Activated T-helper 1 cell treated with Interleukin-2 at 50 U/mL for 16 hours (primary cell): ENCODE results near the gene SLC9C1.

ENCODE experiments used
- DNase-seq: peaks from one replicate; pipeline ENCODE4 v3.0.0-alpha.2; 2020; ENCODE audit warnings: low read depth

Gene SLC9C1

DNA sequence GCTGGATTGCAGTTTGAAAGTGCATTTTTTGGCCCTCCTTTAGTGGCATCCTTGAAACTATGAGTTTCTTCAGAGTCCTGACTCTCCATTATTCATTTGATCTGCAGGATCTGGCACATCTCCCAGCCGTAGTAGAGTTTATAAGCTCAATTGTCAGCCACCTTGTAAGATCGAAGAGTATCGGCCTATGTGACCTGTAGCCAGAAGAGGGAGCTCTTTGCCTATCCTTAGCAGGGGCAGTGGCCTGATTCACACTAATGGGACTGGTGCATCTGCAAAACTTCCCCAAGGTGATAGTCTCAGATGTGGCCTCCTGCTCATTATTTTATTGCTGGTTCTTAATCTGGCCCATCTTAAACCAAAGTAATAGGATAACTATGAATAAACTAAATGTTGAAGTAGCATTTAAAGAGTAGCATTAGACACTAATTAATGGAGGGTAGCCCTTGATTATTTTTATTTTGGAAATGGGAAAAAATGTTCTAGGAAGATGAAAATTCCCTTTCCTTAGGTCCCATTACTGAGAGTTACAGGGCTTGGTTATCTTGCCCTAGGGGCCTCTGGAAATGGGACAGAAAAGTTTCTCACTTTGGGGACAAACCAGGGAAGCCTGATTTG, 182.1 kb downstream of the SLC9C1 start:
- peak; percentile 33 for DNase-seq

DNA sequence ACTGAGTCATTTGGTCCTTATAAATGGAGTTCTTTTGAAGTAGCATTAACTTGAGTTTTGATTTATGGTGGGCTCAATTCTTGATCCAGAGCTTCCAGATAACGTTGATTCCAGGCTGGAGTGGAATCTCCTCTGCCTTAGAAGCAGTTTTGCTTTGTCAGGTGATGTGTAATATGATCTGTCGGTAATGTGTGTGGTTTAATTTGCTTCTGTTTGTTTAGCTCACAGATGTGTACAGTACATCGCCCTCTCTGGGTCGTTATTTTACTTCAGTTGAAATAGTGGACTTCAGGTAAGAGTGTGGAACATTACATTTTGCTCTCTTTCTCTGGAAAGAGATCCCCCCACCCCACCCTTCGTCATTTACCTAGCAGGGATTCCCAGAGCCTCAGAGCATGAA, 184.7 kb downstream of the SLC9C1 start:
- DNase-seq, result no peak

DNA sequence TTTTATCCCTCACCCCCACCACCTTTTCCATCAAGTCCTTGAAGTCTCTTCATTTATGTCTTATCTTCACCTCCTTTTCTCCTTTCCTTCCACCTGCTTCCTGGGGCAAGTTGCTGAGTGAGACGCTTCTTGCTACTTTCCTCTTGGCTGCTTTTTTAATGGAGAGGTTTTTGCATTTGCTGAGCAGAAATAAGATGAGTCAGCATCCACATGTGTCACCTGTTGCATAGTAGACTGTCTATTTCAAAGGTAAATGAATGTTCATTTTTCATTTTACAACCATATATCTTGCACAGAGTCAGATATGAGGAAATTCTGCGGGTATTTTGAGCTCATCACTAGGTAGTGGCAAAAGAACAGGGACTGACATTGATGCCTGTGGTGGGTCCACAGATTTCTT, 189.2 kb downstream of the SLC9C1 start:
- DNase-seq, result no peak

DNA sequence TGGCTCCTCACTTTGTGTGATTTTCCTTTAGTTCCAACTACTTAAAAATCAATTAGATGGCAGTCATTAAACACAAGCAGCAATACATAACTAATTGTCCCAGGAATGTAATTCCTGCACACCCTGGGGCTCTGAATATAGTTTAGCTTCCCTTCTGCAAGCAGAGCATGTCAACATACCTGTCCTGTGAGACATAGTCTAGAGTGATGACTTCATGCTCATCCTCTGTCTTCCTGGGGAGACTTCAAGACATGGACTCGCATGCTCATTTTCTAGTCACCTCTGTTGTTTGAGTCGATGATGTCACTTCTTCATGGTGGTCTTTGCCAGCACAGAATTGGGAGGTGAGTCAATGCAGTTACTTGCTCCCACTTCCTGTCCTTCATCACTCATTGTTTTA, 192.1 kb downstream of the SLC9C1 start:
- DNase-seq, result no peak

DNA sequence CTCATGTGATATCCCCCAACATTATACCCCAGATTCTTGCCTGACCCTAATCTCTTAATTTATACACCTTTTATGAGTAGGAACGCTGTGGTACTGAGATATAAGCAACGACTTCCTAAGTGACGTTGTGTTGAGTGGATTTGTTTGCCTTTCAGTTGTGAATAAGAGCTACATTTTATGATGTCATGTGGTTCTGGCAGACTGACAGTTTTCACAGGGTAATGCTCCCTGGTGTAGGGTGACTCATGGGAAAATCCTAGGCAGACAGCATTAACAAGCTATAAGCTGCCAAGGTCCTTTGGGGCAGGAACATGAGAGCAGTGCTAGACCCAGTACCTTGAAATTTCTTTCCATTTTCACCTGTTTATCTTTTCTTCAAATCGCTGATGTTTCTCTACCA, 196.6 kb downstream of the SLC9C1 start:
- no peak for DNase-seq

DNA sequence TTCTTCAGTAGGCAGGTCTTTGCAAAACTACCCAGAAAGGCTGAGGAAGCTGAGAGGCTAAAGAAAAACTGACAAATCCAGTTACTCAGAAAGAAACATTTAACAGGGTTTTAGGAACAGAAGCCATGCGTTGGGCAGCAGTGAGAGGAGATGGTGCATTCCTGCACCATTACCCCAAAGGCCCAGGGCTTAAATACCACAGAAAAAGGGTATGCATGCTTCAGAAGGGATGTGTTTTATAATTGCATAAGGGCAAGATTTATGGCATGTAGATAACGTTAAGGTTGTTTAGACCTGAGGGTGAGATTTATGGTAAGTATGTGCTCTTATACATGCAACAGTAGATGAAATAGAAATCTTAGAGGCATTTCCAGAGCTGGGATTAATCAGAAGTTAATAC, 197.8 kb downstream of the SLC9C1 start:
- DNase-seq, result no peak

DNA sequence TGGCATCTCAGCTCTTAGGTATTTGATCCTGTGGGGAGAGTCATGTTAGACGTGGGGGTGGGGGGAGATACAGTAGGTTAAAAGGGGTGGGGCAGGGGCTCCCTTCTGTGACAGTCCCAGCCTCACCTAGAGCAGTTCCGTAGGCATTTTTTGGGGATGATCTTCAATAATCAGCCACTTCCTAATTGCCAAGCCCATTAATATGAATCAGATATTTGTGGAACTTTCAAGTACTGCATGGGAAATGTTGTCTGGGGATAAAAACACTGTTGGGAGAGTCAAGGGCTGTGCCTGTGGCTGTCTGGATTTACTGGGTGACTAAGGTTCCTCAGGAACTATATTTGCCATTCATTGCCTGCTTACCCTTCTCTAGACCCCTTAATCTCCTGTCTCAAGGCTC, 198.3 kb downstream of the SLC9C1 start:
- DNase-seq, result no peak

DNA sequence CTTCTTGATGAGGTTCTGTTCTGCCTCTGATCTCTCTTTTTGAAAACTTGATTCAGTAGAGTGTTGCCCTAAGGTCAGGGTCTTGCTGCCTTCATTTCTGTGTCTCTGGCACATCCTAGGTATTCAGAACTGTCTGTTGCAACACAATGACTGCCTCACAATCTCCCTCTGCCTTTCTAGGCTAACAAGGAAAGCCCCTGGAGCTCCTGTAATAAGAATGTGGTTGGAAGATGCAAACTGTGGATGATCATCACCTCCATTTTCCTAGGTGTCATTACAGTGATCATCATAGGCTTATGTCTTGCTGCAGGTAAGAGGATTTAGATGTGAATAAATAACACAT, 200.9 kb downstream of the SLC9C1 start:
- no peak for DNase-seq

DNA sequence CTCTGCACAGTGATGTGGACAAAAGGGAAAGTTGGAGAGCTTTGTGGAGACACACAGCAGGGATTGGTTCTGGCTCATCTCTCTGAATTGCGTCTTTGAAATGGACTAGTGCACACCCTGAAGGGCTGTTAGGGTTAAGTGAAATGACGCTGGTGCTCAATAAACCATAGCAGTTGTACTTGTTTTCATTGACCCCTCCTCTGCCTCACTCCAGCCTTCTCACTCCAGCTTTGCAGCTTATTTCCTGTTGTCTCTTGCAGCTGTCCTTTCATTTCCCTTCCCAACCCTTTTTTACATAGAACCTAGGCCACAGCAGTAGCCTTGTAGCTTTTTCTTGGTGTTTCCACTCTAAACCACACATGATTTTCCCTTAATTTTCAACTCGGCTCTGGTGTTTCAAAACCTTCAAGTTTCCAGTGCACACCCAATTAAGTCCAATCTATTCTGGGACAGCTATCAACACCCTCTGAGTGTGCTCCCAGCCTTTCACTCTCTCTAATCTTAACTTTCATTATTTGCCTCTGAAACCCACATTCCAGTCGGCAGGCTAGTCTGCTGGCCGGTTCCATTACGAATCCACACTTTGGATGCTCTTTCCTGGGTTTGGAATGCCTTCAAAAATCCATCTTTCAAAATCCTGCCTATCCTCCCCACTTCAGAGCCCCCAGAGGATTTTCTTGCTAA, 201.4 kb downstream of the SLC9C1 start:
- DNase-seq, result no peak

DNA sequence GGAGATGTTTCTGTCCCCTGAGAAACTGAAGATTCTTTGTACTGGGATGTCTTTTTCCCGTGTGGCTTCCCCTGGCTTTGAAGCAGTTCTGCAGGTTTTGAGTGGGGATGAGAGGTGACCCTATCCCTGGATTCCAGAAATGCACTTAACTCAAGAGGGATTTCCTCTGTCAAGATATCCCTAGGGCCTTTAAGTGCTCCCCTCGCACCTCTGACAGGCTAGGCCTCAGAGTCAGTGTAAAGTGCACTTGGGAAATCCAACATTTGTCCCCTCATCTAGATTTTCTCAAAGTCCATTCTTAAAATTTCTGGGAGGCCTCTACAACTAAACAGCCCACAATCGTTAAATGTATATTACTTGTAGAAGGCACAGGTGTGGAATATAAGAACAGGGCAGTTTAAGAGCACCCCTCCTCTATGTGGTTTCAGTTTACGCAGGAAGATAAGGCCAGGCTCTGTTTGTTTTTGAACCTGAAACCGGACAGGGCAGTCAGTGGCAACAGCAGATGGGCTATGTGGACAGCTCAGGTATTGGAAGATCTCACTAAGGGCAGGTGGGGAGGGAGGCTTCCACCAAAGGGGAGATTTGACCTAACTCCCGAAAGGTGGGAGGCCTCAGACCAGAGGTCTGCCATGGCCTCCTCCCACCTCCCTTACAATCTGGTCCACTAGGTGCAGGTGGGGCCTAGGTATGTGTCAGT, 203.0 kb downstream of the SLC9C1 start:
- DNase-seq, result no peak
